ENCODE results near the gene LPCAT3. TPM values are rescaled to one million over a fixed set of nuclear protein-coding genes. Genes with fewer than 3 reads are reported as not detected.

Gene LPCAT3
- total and polyA plus RNA-seq, 5 experiments from 2014 or later, result 17.0 to 22.7 (median 18.5) TPM

DNA sequence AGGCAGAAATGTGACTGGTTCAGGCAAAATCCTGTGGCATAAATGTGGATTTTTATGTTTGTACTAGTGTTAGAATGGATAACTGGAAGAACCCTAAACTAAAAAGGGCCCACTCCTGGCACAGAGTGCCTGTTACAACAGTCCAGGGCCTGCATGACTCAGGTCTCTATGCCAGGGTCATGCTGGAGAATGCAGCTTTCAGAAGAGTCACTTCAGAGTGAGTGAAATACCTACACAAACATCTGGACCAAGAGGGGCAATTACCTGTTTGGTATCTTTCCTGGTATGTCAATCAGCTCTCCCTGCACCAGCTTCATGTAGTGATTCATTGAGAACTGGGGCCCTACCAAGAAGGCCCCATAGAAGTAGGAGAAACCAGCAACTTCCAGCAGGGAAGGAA is 37.5 kb downstream of the LPCAT3 start:
- Mint-ChIP-seq H3K4me1 (peaks cover 0 to 9% (median under 1%) of the 10 kb centered on the region in 4 donors), H3K27ac (peak overlapping the region in 4 of 10 donors; percentile 24 to 75 (median 50)), H3K27me3 (no peaks in the 10 kb centered on the region), H3K4me3 (no peak overlapping the region), H3K36me3 (peaks cover 0 to 63% (median 9%) of the 10 kb centered on the region in 3 donors), H3K9me3 (no peaks in the 10 kb centered on the region)
- POLR2A ChIA-PET, result interaction anchor here (1.0 kb wide), 1 partner anchor 37 kb away, joined by 3 read pairs; the partner anchor contains the start of gene RNU7-1
- no peak for ATAC-seq
- DNase-seq, result no peak

DNA sequence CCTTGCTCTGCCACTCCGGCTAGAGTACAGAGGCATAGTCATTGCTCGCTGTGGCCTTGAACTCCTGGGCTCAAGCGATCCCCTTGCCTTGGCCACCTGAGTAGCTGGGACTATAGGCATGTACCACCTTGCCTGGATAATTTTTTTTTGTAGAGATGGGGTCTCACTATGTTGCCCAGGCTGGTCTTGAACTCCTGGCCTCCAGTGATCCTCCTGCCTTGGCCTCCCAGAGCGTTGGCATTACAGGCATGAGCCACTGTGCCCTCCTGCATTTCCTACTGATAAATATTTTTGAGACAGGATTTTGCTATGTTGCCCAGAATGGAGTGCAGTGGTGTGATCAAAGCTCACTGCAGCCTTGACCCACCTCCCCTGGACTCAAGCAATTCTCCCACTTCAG is 38.2 kb downstream of the LPCAT3 start:
- no peaks in the 10 kb centered on the region for H3K27me3 Mint-ChIP-seq
- POLR2A ChIA-PET, result interaction anchor here (0.6 to 1.2 kb wide), 4 partner anchors 24 to 74 kb away, joined by 3 to 5 read pairs (median 3); partner anchors contain the start of genes LPCAT3 and RNU7-1
- peaks cover 0 to 9% (median under 1%) of the 10 kb centered on the region in 4 donors for H3K4me1 Mint-ChIP-seq

DNA sequence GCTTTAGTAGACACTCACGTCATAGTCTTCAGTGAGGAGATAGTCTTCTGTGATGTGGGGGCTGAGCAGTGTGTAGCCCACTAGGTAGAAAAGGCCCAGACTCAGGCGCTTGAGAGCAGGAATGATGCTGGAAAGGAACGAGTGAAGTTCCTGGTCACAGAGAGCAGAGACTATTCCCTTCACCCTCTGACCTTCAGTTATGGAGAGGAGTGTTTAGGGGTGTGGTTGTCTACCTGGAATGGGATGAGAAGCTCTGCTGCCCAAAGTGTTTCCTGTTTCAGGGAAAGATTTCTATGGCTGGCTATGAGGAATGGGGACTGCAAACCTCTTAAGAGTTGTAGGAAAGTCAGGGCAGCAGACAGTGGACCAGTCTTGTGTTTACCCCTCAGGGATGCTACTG is 38.8 kb downstream of the LPCAT3 start:
- H3K9me3 Mint-ChIP-seq, result no peaks in the 10 kb centered on the region
- peaks cover 0 to 73% (median 9%) of the 10 kb centered on the region in 3 donors for H3K36me3 Mint-ChIP-seq

More for the DNA sequence above, 38.2 kb downstream of the LPCAT3 start:
- ATAC-seq, result no peak
- Mint-ChIP-seq H3K4me3 (no peak overlapping the region), H3K9me3 (no peaks in the 10 kb centered on the region), H3K36me3 (peaks cover 0 to 67% (median 9%) of the 10 kb centered on the region in 3 donors), H3K27ac (peak overlapping the region in 4 of 10 donors; percentile 44 to 75 (median 54))
- DNase-seq, result no peak

DNA sequence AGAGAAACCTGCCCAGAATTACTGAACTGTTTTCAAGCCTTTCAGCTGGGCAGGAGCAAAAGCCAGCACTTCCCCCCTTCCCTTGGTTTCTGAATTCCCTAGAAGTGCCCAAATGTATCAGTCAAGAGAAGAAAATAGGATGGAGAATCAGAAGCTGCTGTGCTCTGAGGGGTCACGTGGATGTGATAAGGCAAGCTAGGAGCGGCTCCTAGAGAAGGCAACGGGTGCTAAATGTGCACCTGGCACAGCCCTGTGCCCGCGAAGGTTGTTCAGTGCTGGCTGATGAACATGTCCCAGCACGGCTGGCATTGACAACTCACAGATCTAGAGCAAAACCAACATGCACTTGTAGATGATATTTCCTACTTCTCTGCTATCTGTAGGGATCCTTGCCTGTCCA is 39.3 kb downstream of the LPCAT3 start:
- Mint-ChIP-seq H3K4me1 (peaks cover 0 to 9% (median under 1%) of the 10 kb centered on the region in 4 donors), H3K9me3 (no peaks in the 10 kb centered on the region), H3K4me3 (no peak overlapping the region), H3K36me3 (peaks cover 0 to 78% (median 9%) of the 10 kb centered on the region in 3 donors), H3K27ac (peak overlapping the region in 4 of 10 donors; percentile 10 to 60 (median 30)), H3K27me3 (no peaks in the 10 kb centered on the region)
- DNase-seq, result no peak
- ATAC-seq, result no peak
- POLR2A ChIA-PET, result interaction anchor here (1.0 to 1.2 kb wide), 2 partner anchors 25 to 39 kb away, joined by 3 to 5 read pairs; partner anchors contain the start of gene LPCAT3

More for the DNA sequence above, 38.8 kb downstream of the LPCAT3 start:
- POLR2A ChIA-PET, result interaction anchor here (0.6 to 1.2 kb wide), 3 partner anchors 24 to 75 kb away, joined by 3 to 5 read pairs (median 3); partner anchors contain the start of gene LPCAT3
- DNase-seq (no peak), ATAC-seq (no peak)
- H3K4me1 Mint-ChIP-seq, result peaks cover 0 to 9% (median under 1%) of the 10 kb centered on the region in 4 donors
- H3K27me3 Mint-ChIP-seq, result no peaks in the 10 kb centered on the region
- no peak overlapping the region for H3K4me3 Mint-ChIP-seq
- H3K27ac Mint-ChIP-seq, result peak overlapping the region in 3 of 10 donors; percentile 10 to 60 (median 44)

DNA sequence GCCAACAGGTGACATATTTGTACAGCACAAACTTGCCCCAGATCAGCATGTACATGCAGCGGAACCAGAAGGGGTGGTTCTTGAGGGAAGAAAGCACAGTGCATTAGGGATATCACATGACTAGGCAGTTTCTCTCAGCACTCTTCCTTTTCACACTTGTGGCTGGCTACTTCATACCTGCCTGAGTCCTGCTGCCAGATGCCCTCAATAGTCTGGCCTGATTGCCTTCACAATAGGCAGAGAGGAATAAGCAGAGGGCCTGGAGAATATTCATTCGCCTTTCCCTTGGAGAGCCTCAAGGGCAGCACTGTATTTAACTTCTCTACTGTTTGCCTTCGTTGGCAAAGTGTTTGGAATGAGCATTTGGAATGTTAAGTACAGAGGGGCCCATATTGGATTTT is 39.7 kb downstream of the LPCAT3 start:
- POLR2A ChIA-PET, result interaction anchor here (0.5 to 1.2 kb wide), 2 partner anchors 40 to 1109 kb away, joined by 3 to 4 read pairs; partner anchors contain the start of gene LPCAT3
- no peaks in the 10 kb centered on the region for H3K27me3 Mint-ChIP-seq
- no peak for DNase-seq
- H3K27ac Mint-ChIP-seq, result peak overlapping the region in 4 of 10 donors; percentile 3 to 79 (median 28)
- peaks cover 2 to 12% (median 4%) of the 10 kb centered on the region in 4 donors for H3K4me1 Mint-ChIP-seq
- no peak overlapping the region for H3K4me3 Mint-ChIP-seq
- ATAC-seq, result no peak
- H3K9me3 Mint-ChIP-seq, result no peaks in the 10 kb centered on the region
- peaks cover 0 to 82% (median 9%) of the 10 kb centered on the region in 3 donors for H3K36me3 Mint-ChIP-seq

DNA sequence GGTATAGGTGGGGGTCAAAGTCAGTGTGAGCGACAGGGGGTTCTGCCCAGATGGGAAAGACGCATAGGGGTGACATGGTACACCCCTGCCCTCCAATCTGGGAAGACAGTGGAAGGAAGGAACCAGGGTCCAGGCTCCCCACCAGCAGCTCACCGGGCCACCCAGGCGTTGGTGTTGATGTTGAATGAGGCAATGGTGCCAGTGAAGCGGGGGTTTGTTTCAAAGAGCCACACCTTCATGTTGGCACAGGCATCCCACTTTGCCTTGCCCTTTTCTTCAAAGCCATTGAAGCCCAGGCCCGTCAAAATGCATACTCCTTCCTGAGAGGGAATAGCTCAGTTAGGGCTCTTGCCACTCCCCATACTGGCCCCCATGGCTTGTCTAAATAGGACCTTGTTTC is 40.1 kb downstream of the LPCAT3 start:
- H3K4me3 Mint-ChIP-seq, result no peak overlapping the region
- DNase-seq (no peak), ATAC-seq (no peak)
- POLR2A ChIA-PET, result interaction anchor here (0.5 kb wide), 1 partner anchor 1109 kb away, joined by 4 read pairs; no protein-coding TSS in a partner anchor
- peaks cover 0 to 80% (median 6%) of the 10 kb centered on the region in 3 donors for H3K36me3 Mint-ChIP-seq
- no peaks in the 10 kb centered on the region for H3K9me3 Mint-ChIP-seq
- peak overlapping the region in 3 of 10 donors; percentile 17 to 79 (median 38) for H3K27ac Mint-ChIP-seq
- peaks cover 2 to 17% (median 5%) of the 10 kb centered on the region in 4 donors for H3K4me1 Mint-ChIP-seq
- H3K27me3 Mint-ChIP-seq, result no peaks in the 10 kb centered on the region

DNA sequence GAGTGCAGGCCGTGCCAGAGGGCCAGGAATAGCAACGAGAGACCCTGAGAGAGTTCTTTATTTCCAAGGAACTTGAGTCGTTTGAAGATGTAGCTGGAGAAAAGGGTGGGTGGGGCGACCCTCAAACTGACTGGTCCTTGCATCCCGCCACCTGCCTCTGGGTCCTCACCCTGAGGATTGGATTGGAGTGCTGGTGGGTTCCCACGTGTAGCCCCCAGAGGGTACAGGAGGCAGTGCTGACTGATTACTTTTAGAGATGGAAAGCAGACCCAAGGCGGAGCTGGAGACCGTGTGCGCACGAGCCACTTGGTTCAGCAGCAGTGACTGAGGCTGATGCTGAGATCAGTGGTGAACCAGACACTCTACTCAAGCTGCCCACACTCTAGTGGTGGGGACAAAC is 40.6 kb downstream of the LPCAT3 start:
- H3K4me1 Mint-ChIP-seq, result peaks cover 5 to 21% (median 9%) of the 10 kb centered on the region in 4 donors
- no peak overlapping the region for H3K4me3 Mint-ChIP-seq
- no peaks in the 10 kb centered on the region for H3K9me3 Mint-ChIP-seq
- POLR2A ChIA-PET, result no interaction called here
- peaks cover 0 to 76% (median 5%) of the 10 kb centered on the region in 3 donors for H3K36me3 Mint-ChIP-seq
- peak overlapping the region in 3 of 10 donors; percentile 45 to 84 (median 83) for H3K27ac Mint-ChIP-seq
- no peaks in the 10 kb centered on the region for H3K27me3 Mint-ChIP-seq
- DNase-seq (no peak), ATAC-seq (no peak)

DNA sequence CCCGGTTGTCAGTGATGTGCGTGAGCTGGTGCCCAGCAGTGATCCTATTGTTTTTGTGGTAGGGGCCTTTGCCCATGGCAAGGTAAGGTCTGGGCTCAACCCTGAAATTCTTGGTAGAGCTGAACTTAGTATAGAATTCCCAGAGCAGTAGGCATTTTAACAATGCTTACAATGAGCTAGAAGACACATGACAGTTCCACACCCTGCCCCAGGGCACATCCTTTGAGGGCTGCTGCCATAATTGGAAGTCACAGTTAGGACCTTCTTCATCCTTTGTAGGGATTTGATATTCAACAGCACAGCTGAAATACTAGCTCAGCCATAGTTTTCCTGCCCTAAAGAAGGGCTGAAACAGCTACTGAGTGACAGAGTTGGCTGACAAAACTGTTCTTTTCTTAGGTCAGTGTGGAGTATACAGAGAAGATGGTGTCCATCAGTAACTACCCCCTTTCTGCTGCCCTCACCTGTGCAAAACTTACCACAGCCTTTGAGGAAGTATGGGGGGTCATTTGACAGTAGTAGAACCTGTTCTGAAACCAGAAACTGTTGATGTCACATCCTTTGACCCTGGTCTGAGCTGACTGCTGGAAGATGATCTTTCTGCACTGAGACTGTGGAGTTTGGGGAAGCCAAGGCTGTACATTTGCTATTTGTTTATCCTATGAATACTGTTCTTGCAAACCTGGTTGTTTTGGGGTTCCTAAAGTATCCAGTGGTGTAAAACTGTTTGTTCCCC is 42.8 kb downstream of the LPCAT3 start:
- POLR2A ChIA-PET, result interaction anchor here (0.5 to 2.0 kb wide), 2 partner anchors 14 to 32 kb away, joined by 4 to 9 read pairs; partner anchors contain the start of genes C12orf57 and RNU7-1
- H3K27ac Mint-ChIP-seq, result peak overlapping the region in 4 of 10 donors; percentile 38 to 60 (median 43)

DNA sequence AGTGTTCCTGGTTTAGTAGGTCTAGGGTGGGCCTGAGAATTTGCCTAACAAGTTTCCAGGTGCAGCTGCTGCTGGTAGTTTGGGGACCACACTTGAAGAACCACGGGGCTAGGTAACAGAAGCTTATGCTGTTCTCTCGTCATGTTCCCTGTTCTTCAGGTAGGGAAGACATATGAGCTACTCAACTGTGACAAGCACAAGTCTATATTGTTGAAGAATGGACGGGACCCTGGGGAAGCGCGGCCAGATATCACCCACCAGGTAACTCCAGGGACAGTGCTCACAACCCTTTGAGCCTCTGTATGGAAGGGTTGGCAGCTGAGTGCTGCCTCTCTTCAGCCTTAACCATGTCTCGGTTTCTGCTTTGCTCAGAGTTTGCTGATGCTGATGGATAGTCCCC is 44.1 kb downstream of the LPCAT3 start:
- no peaks in the 10 kb centered on the region for H3K9me3 Mint-ChIP-seq
- DNase-seq, result no peak
- H3K27ac Mint-ChIP-seq, result peak overlapping the region in 2 of 10 donors; percentile 22 to 72

More for the DNA sequence above, 42.8 kb downstream of the LPCAT3 start:
- Mint-ChIP-seq H3K36me3 (peaks cover 0 to 62% (median 6%) of the 10 kb centered on the region in 3 donors), H3K4me1 (peaks cover 11 to 40% (median 29%) of the 10 kb centered on the region in 4 donors), H3K27me3 (no peaks in the 10 kb centered on the region), H3K4me3 (no peak overlapping the region), H3K9me3 (no peaks in the 10 kb centered on the region)
- DNase-seq (no peak), ATAC-seq (no peak)

DNA sequence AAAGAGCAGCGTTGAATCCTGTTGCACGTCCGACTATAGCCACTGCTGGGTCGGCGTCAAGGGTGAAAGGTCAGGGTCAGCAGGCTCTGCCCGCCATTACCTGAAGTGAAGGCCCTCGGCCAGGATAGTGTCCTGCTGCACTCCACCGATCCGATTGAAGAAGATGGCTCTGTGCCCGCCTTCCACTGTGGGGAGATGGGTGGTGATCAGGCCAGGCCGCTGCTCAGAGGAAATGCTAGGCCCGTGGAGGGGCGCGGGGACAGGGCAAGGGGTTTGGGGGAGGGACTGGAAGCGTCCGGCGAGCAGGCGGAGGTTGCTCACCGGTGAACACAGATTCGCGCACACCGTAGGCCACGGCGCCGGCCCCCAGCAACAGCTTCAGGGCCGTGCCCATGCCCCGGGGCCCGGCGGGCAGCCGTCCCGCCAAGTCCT is 48.2 kb downstream of the LPCAT3 start:
- ATAC-seq, result peak in 1 of 2 donors; percentile 1
- H3K27ac Mint-ChIP-seq, result peak overlapping the region; percentile 63 to 100 (median 100)
- DNase-seq, result no peak
- H3K4me3 Mint-ChIP-seq, result peak overlapping the region; percentile 95 to 100 (median 100)
- H3K36me3 Mint-ChIP-seq, result peaks cover 0 to 58% (median 11%) of the 10 kb centered on the region in 3 donors
- H3K9me3 Mint-ChIP-seq, result no peaks in the 10 kb centered on the region
- no peaks in the 10 kb centered on the region for H3K27me3 Mint-ChIP-seq
- POLR2A ChIA-PET, result interaction anchor here (0.6 to 4.3 kb wide), 9 partner anchors 9 to 281 kb away, joined by 3 to 156 read pairs (median 4); partner anchors contain the start of genes C12orf57, CDCA3, LPCAT3 and RNU7-1
- H3K4me1 Mint-ChIP-seq, result peaks cover 25 to 56% (median 53%) of the 10 kb centered on the region in 4 donors

More for the DNA sequence above, 44.1 kb downstream of the LPCAT3 start:
- Mint-ChIP-seq H3K36me3 (peaks cover 0 to 58% (median 5%) of the 10 kb centered on the region in 3 donors), H3K27me3 (no peaks in the 10 kb centered on the region), H3K4me3 (peak overlapping the region in 1 of 10 donors; percentile 48), H3K4me1 (peaks cover 13 to 46% (median 38%) of the 10 kb centered on the region in 4 donors)
- no peak for ATAC-seq
- POLR2A ChIA-PET, result interaction anchor here (1.7 to 2.0 kb wide), 2 partner anchors 22 to 30 kb away, joined by 5 to 9 read pairs; partner anchors contain the start of genes C12orf57, PTPN6 and RNU7-1

DNA sequence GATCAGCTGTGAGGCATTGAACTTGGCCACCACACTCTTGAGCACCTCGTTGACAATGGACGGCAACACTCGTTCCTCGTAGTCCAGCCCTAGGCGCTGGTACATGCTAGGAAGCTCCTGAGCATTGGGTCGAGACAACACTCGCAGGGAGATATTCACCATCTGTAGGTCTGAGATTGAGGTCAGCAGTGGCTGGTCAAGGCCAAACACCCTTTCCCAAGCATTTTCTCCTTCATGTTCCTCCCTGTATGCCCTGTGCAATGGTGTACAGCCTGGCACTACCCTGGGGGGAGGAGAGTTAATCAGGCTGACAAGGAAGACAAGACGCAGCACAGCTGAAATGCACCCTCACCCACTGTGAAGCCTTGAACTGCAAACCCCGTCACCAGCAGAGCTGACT is 49.9 kb downstream of the LPCAT3 start:
- ATAC-seq, result no peak
- H3K36me3 Mint-ChIP-seq, result peaks cover 0 to 43% (median 12%) of the 10 kb centered on the region in 3 donors
- H3K4me1 Mint-ChIP-seq, result peaks cover 24 to 65% (median 58%) of the 10 kb centered on the region in 4 donors
- no peaks in the 10 kb centered on the region for H3K9me3 Mint-ChIP-seq
- peak overlapping the region in 7 of 10 donors; percentile 95 to 100 (median 100) for H3K4me3 Mint-ChIP-seq
- DNase-seq, result no peak
- no peaks in the 10 kb centered on the region for H3K27me3 Mint-ChIP-seq
- POLR2A ChIA-PET, result interaction anchor here (0.6 to 4.3 kb wide), 11 partner anchors 7 to 101 kb away, joined by 4 to 156 read pairs (median 8); partner anchors contain the start of genes C12orf57, ENO2, PTPN6 and RNU7-1
- peak overlapping the region in 8 of 10 donors; percentile 25 to 100 (median 93) for H3K27ac Mint-ChIP-seq

DNA sequence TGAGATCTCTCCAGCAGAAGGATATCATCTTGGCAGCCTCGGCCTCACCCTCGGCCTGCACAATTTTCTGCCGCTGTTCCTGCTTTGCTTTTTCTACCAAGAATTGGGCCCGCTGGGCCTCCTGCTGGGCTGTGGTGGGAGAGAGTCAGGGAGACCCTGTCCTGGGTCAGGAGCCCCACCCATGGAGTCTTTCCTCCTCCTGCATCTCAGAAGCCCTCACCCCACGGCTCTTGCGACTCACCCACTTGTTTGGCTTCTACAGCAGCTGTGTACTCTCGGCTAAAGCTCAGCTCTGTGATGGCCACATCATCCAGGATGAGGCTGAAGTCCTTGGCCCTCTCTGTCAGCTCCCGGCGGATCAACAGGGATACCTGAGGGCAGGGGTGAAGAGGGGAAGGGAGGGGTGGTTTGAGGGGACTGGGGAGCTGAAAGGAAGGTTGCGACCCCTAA is 50.6 kb downstream of the LPCAT3 start:
- DNase-seq (no peak), ATAC-seq (no peak)
- Mint-ChIP-seq H3K4me1 (peaks cover 23 to 61% (median 57%) of the 10 kb centered on the region in 4 donors), H3K9me3 (no peaks in the 10 kb centered on the region), H3K36me3 (peaks cover 0 to 42% (median 12%) of the 10 kb centered on the region in 3 donors), H3K27me3 (no peaks in the 10 kb centered on the region), H3K4me3 (peak overlapping the region in 1 of 10 donors; percentile 66), H3K27ac (peak overlapping the region in 1 of 10 donors; percentile 20)
- POLR2A ChIA-PET, result interaction anchor here (1.6 to 4.3 kb wide), 6 partner anchors 9 to 95 kb away, joined by 7 to 156 read pairs (median 13); partner anchors contain the start of genes C12orf57, PTPN6, RNU7-1 and SPSB2

Measured in naive thymus-derived CD8-positive, alpha-beta T cell (primary cell).